Measurements from ENCODE around the gene CAMK4. TPM values are rescaled to one million over a fixed set of nuclear protein-coding genes. Genes with fewer than 3 reads are reported as not detected.

The CAMK4 gene
- total RNA-seq, 1 donor from 2014 or later, result 0.72 TPM

- peaks cover 31% of the 10 kb centered on the region for H3K4me1 Mint-ChIP-seq (ENCODE audit: low read depth)
- no peak overlapping the region for H3K4me3 Mint-ChIP-seq (ENCODE audit: unreplicated experiment)
- peaks cover 33% of the 10 kb centered on the region for H3K36me3 Mint-ChIP-seq (ENCODE audit: low read depth)
- no peak for TF ChIP-seq CTCF (IDR thresholded peaks at IDR 0.05)
- H3K9me3 Mint-ChIP-seq (ENCODE audit: low read depth), result no peaks in the 10 kb centered on the region
- H3K27ac Mint-ChIP-seq (ENCODE audit: unreplicated experiment), result no peak overlapping the region
- DNase-seq (ENCODE audit: low spot score), result no peak
- no peaks in the 10 kb centered on the region for H3K27me3 Mint-ChIP-seq (ENCODE audit: low read depth)
These were observed 274.2 kb downstream of the CAMK4 start for GRCh38 chr5:111498346-111498745.

- peaks cover 57% of the 10 kb centered on the region for H3K4me1 Mint-ChIP-seq (ENCODE audit: low read depth)
- no peaks in the 10 kb centered on the region for H3K9me3 Mint-ChIP-seq (ENCODE audit: low read depth)
- peaks cover 27% of the 10 kb centered on the region for H3K36me3 Mint-ChIP-seq (ENCODE audit: low read depth)
- H3K4me3 Mint-ChIP-seq (ENCODE audit: unreplicated experiment), result no peak overlapping the region
- H3K27ac Mint-ChIP-seq (ENCODE audit: unreplicated experiment), result peak overlapping the region; percentile 41
- no peak for DNase-seq (ENCODE audit: low spot score)
- H3K27me3 Mint-ChIP-seq (ENCODE audit: low read depth), result no peaks in the 10 kb centered on the region
- TF ChIP-seq CTCF (IDR thresholded peaks at IDR 0.05), result no peak
These were observed 278.8 kb downstream of the CAMK4 start for GRCh38 chr5:111502956-111503355.

- H3K4me3 Mint-ChIP-seq (ENCODE audit: unreplicated experiment), result peak overlapping the region; percentile 20
- peaks cover 15% of the 10 kb centered on the region for H3K36me3 Mint-ChIP-seq (ENCODE audit: low read depth)
- peak overlapping the region; percentile 69 for H3K27ac Mint-ChIP-seq (ENCODE audit: unreplicated experiment)
- no peaks in the 10 kb centered on the region for H3K9me3 Mint-ChIP-seq (ENCODE audit: low read depth)
- DNase-seq (ENCODE audit: low spot score), result no peak
- no peak for TF ChIP-seq CTCF (IDR thresholded peaks at IDR 0.05)
- H3K27me3 Mint-ChIP-seq (ENCODE audit: low read depth), result no peaks in the 10 kb centered on the region
- H3K4me1 Mint-ChIP-seq (ENCODE audit: low read depth), result peaks cover 68% of the 10 kb centered on the region
These were observed 280.9 kb downstream of the CAMK4 start for GRCh38 chr5:111505096-111505495.

DNA sequence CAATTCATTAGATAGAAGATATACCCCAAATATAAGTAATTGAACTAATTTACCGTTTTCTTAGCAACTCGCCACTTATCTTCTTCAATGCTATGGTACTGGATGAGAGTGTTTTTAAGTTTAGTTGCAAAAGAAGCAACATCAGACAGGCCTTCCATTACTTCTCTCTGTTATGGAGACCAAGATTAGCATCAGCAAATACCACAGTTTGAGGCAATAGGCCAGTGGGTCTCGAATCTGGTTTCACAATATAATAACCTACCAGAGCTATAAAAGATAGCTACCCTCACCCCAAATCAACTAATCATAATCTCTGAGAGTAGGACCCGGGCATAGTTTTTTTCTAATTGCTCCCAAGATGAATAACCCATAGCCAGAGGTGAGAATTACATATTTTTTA is 283.1 kb downstream of the CAMK4 start:
- no peak for DNase-seq (ENCODE audit: low spot score)
- Mint-ChIP-seq H3K4me3 (ENCODE audit: unreplicated experiment) (no peak overlapping the region), H3K9me3 (ENCODE audit: low read depth) (no peaks in the 10 kb centered on the region), H3K36me3 (ENCODE audit: low read depth) (peaks cover 7% of the 10 kb centered on the region), H3K4me1 (ENCODE audit: low read depth) (peaks cover 77% of the 10 kb centered on the region), H3K27me3 (ENCODE audit: low read depth) (no peaks in the 10 kb centered on the region), H3K27ac (ENCODE audit: unreplicated experiment) (peak overlapping the region; percentile 17)
- no peak for TF ChIP-seq CTCF (IDR thresholded peaks at IDR 0.05)

DNA sequence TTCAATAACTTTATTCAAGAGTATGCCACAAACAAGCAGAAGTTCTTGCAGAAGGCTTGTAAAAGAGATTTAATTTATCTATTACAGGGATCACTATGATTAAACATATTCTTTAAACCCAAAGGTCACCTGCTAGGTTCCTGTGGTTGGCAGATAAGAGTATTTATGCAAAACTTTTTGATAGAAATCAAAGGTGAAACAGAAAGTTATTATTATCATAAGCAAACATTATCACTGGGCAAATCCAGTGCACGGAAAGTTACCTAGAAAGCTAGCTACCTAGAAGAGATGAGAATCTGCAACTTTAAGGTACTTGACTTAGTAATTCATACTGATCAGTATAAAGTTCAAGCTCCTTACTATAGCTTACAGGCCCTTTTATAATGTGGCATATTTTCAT is 284.9 kb downstream of the CAMK4 start:
- no peaks in the 10 kb centered on the region for H3K27me3 Mint-ChIP-seq (ENCODE audit: low read depth)
- H3K36me3 Mint-ChIP-seq (ENCODE audit: low read depth), result peaks cover 5% of the 10 kb centered on the region
- no peak for DNase-seq (ENCODE audit: low spot score)
- H3K27ac Mint-ChIP-seq (ENCODE audit: unreplicated experiment), result no peak overlapping the region
- no peaks in the 10 kb centered on the region for H3K9me3 Mint-ChIP-seq (ENCODE audit: low read depth)
- TF ChIP-seq CTCF (IDR thresholded peaks at IDR 0.05), result no peak
- H3K4me3 Mint-ChIP-seq (ENCODE audit: unreplicated experiment), result peak overlapping the region; percentile 89
- H3K4me1 Mint-ChIP-seq (ENCODE audit: low read depth), result peaks cover 75% of the 10 kb centered on the region

Data from chondrocyte (in vitro differentiated cells).